ENCODE data around the gene CBX8. TPM values are rescaled to one million over a fixed set of nuclear protein-coding genes. Genes with fewer than 3 reads are reported as not detected.
"Not testable (repeated sequence)": the region's sequence is repeated elsewhere in the genome, so short reads cannot be mapped to it uniquely, and the experiment has no call there.

Gene CBX8
- total RNA-seq, 3 donors from 2014 or later (not counting 1 experiment from before 2014, with no cell fraction given) = 4.0 to 6.4 (median 5.8) TPM

DNA sequence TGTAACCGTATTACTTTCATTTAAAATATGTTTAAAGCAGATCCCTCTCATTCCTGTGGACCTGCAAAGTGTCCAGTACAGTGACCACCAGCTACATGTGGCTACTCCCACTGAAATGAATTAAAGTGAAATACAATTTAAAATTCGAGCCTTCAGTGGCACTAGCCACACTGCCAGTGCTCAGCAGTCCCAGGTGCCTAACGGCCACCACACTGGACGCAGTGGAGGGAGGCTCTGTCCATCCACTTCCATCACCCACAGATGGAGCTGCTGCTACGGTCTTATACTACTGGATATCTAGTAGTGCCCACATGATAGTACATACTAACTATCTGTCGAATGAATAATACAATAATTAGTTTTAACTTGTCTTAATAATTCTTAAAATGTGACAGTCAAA, 21.2 kb downstream of the CBX8 start:
- H3K4me1 ChIP-seq (ENCODE audit: control insufficient read depth, insufficient read depth, low read length) = peaks cover 18% of the 10 kb centered on the region
- Mint-ChIP-seq H3K4me1 (peaks cover 7 to 13% of the 10 kb centered on the region in 2 donors), H3K9me3 (no peaks in the 10 kb centered on the region), H3K4me3 (no peak overlapping the region), H3K27ac (no peak overlapping the region), H3K36me3 (no peaks in the 10 kb centered on the region), H3K27me3 (ENCODE audit: low read depth in 2 of 2) (peaks cover 50 to 53% of the 10 kb centered on the region in 2 donors)
- DNase-seq (no peak), ATAC-seq (no peak)
- H3K4me3 ChIP-seq (ENCODE audit: low read length) = no peak overlapping the region
- no peaks in the 10 kb centered on the region for H3K9me3 ChIP-seq (ENCODE audit: control insufficient read depth, insufficient read depth, low read length)
- H3K36me3 ChIP-seq (ENCODE audit: control insufficient read depth, insufficient read depth, low read length) = no peaks in the 10 kb centered on the region
- TF ChIP-seq, protein P1, sequence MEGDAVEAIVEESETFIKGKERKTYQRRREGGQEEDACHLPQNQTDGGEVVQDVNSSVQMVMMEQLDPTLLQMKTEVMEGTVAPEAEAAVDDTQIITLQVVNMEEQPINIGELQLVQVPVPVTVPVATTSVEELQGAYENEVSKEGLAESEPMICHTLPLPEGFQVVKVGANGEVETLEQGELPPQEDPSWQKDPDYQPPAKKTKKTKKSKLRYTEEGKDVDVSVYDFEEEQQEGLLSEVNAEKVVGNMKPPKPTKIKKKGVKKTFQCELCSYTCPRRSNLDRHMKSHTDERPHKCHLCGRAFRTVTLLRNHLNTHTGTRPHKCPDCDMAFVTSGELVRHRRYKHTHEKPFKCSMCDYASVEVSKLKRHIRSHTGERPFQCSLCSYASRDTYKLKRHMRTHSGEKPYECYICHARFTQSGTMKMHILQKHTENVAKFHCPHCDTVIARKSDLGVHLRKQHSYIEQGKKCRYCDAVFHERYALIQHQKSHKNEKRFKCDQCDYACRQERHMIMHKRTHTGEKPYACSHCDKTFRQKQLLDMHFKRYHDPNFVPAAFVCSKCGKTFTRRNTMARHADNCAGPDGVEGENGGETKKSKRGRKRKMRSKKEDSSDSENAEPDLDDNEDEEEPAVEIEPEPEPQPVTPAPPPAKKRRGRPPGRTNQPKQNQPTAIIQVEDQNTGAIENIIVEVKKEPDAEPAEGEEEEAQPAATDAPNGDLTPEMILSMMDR (IDR thresholded peaks at IDR 0.05) = no peak
- H3K27ac ChIP-seq (ENCODE audit: low read length) = no peak overlapping the region
- 95% methylated on average over 4 of the region's 6 CpGs for WGBS (ENCODE audit: insufficient coverage)
- peaks cover 34% of the 10 kb centered on the region for H3K27me3 ChIP-seq (ENCODE audit: control insufficient read depth, insufficient read depth, low read length)
- intact Hi-C loops (cut with micrococcal nuclease) = no loop called here

DNA sequence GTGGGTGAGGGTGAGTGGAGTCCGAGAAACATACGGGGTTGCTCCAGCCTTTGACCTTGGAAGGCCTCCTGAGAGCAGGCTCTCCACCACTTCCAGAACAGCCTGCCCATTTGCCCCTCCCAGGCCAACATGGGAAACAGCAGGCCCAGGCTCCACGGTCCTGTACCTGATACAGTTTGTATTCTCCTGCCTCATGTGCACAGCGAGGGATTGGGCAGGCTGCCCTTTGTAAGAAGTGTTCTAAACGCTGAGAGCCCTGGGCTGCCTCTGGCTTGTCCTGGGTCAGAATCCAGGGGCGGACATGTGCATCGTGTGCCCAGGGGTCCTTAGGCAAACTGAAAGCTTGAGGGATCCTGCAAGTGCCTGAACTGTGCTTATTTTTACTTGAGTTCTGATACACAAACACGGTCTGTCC, 22.3 kb downstream of the CBX8 start:
- Mint-ChIP-seq H3K27ac (no peak overlapping the region), H3K4me1 (peaks cover 7 to 13% of the 10 kb centered on the region in 2 donors), H3K36me3 (no peaks in the 10 kb centered on the region), H3K4me3 (no peak overlapping the region), H3K27me3 (ENCODE audit: low read depth in 2 of 2) (peaks cover 46 to 51% of the 10 kb centered on the region in 2 donors), H3K9me3 (no peaks in the 10 kb centered on the region)
- peaks cover 18% of the 10 kb centered on the region for H3K4me1 ChIP-seq (ENCODE audit: control insufficient read depth, insufficient read depth, low read length)
- 94% methylated on average over 8 of the region's 8 CpGs for WGBS (ENCODE audit: insufficient coverage)
- no peak overlapping the region for H3K27ac ChIP-seq (ENCODE audit: low read length)
- intact Hi-C loops (cut with micrococcal nuclease) = no loop called here
- peaks cover 23% of the 10 kb centered on the region for H3K27me3 ChIP-seq (ENCODE audit: control insufficient read depth, insufficient read depth, low read length)
- no peaks in the 10 kb centered on the region for H3K36me3 ChIP-seq (ENCODE audit: control insufficient read depth, insufficient read depth, low read length)
- no peaks in the 10 kb centered on the region for H3K9me3 ChIP-seq (ENCODE audit: control insufficient read depth, insufficient read depth, low read length)
- ATAC-seq = no peak
- DNase-seq = no peak
- TF ChIP-seq, protein P1 (IDR thresholded peaks at IDR 0.05) = no peak
- H3K4me3 ChIP-seq (ENCODE audit: low read length) = no peak overlapping the region

DNA sequence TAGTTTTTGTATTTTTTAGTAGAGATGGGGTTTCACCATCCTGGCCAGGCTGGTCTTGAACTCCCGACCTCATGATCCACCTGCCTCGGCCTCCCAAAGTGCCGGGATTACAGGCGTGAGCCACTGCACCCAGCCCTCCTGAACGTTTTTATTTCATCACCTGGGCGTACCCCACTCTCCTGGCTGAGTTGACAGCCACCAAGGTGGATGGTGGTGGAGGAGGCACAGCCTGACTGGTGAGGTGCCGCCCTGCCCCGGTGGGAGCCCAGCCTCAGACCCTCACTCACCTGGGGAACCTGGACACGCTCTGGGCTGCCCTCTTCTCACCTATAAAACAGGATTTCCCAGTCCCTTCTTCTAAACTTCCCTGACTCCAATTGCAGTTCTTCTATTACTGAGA, 24.2 kb downstream of the CBX8 start:
- H3K36me3 ChIP-seq (ENCODE audit: control insufficient read depth, insufficient read depth, low read length); H3K4me1 ChIP-seq (ENCODE audit: control insufficient read depth, insufficient read depth, low read length); H3K27ac ChIP-seq (ENCODE audit: low read length); H3K36me3 Mint-ChIP-seq; H3K27ac Mint-ChIP-seq; DNase-seq; ATAC-seq; H3K9me3 Mint-ChIP-seq; H3K4me3 Mint-ChIP-seq; H3K4me1 Mint-ChIP-seq; intact Hi-C loops (cut with micrococcal nuclease); H3K9me3 ChIP-seq (ENCODE audit: control insufficient read depth, insufficient read depth, low read length); H3K4me3 ChIP-seq (ENCODE audit: low read length): not testable (repeated sequence)
- WGBS (ENCODE audit: insufficient coverage) = 90% methylated on average over 9 of the region's 9 CpGs
- peaks cover 13% of the 10 kb centered on the region for H3K27me3 ChIP-seq (ENCODE audit: control insufficient read depth, insufficient read depth, low read length)
- H3K27me3 Mint-ChIP-seq (ENCODE audit: low read depth in 2 of 2) = peaks cover 47 to 57% of the 10 kb centered on the region in 2 donors

DNA sequence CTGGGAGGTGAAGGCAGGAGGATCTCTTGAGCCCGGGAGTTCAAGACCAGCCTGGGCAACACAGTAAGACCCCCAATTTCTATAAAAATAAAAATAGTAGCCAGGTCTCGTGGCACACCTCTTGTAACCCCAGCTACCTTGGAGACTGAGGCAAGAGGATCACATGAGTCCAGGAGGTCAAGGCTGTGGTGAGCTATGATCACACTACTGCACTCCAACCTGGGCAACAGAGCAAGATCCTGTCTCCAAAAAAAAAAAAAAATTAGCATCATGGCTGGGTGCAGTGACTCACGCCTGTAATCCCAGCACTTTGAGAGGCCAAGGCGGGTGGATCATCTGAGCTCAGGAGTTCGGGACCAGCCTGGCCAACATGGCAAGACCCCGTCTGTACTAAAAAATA, 25.6 kb downstream of the CBX8 start:
- Histone ChIP-seq H3K4me3 (ENCODE audit: low read length) (no peak overlapping the region), H3K27me3 (ENCODE audit: control insufficient read depth, insufficient read depth, low read length) (peaks cover under 1% of the 10 kb centered on the region), H3K9me3 (ENCODE audit: control insufficient read depth, insufficient read depth, low read length) (no peaks in the 10 kb centered on the region), H3K36me3 (ENCODE audit: control insufficient read depth, insufficient read depth, low read length) (no peaks in the 10 kb centered on the region), H3K27ac (ENCODE audit: low read length) (no peak overlapping the region), H3K4me1 (ENCODE audit: control insufficient read depth, insufficient read depth, low read length) (no peaks in the 10 kb centered on the region)
- no peaks in the 10 kb centered on the region for H3K9me3 Mint-ChIP-seq
- DNase-seq = no peak
- H3K27ac Mint-ChIP-seq = no peak overlapping the region
- intact Hi-C loops (cut with micrococcal nuclease) = no loop called here
- H3K4me1 Mint-ChIP-seq = no peaks in the 10 kb centered on the region
- H3K4me3 Mint-ChIP-seq = no peak overlapping the region
- no peaks in the 10 kb centered on the region for H3K36me3 Mint-ChIP-seq
- peaks cover 44 to 53% of the 10 kb centered on the region in 2 donors for H3K27me3 Mint-ChIP-seq (ENCODE audit: low read depth in 2 of 2)
- 91% methylated on average over 6 of the region's 6 CpGs for WGBS (ENCODE audit: insufficient coverage)
- ATAC-seq = no peak
- TF ChIP-seq, protein P1 (IDR thresholded peaks at IDR 0.05) = no peak

Data from natural killer cell (primary cell).